ENCODE results near the gene MS4A7. TPM values are rescaled to one million over a fixed set of nuclear protein-coding genes. Genes with fewer than 3 reads are reported as not detected.

MS4A7 gene
- total RNA-seq, 1 experiment from 2014 or later = 0.31 TPM

- ATAC-seq (no peak), DNase-seq (ENCODE audit: low spot score) (no peak)
- peaks cover 22% of the 10 kb centered on the region for H3K4me1 Mint-ChIP-seq
- no peak overlapping the region for H3K27ac Mint-ChIP-seq
- no peak overlapping the region for H3K4me3 Mint-ChIP-seq
- ChIA-PET CTCF (no interaction called here), POLR2A (no interaction called here)
- H3K9me3 Mint-ChIP-seq = peaks cover 3% of the 10 kb centered on the region; the same call in 1 of the 2 replicates
- TF ChIP-seq MAX (CRISPR knock-in tag; IDR thresholded peaks at IDR 0.05) (no peak), ZMAT4 (CRISPR knock-in tag; IDR thresholded peaks at IDR 0.05) (no peak), SMAD3 (CRISPR knock-in tag; IDR thresholded peaks at IDR 0.05; ENCODE audit: borderline replicate concordance) (no peak), ZNF281 (CRISPR knock-in tag; IDR thresholded peaks at IDR 0.05) (no peak), CREM (CRISPR knock-in tag; IDR thresholded peaks at IDR 0.05) (no peak), NR3C1 (CRISPR knock-in tag; conservative IDR thresholded peaks at IDR 0.05; ENCODE audit: low read depth) (no peak)
- H3K27me3 Mint-ChIP-seq (ENCODE audit: low read depth) = peaks cover 5% of the 10 kb centered on the region; the same call in 1 of the 2 replicates
- H3K36me3 Mint-ChIP-seq = no peaks in the 10 kb centered on the region
These were observed 55.1 kb downstream of the MS4A7 start for GRCh38 chr11:60433401-60433800.

Other genes starting within 250 kb of the MS4A7 start
- gene MS4A6A, start 195.4 kb upstream of the MS4A7 start, total RNA-seq (2021) = 0.16 to 0.39 TPM in 2 of 3 replicates, not detected in the other
- 0.18 TPM in 1 of 3 replicates, not detected in the others for gene MS4A4E, start 135.4 kb upstream of the MS4A7 start, total RNA-seq (2021)
- gene MS4A4A, start 97.9 kb upstream of the MS4A7 start, total RNA-seq (2021) = not detected in 3 replicates
- gene MS4A6E, start 51.3 kb upstream of the MS4A7 start, total RNA-seq (2021) = not detected in 3 replicates
- gene MS4A14, start 17.9 kb downstream of the MS4A7 start, total RNA-seq (2021) = 0.07 TPM in 1 of 3 replicates, not detected in the others
- gene MS4A5, start 51.0 kb downstream of the MS4A7 start, total RNA-seq (2021) = not detected in 3 replicates
- gene MS4A1, start 77.3 kb downstream of the MS4A7 start, total RNA-seq (2021) = 0.17 to 0.71 TPM (median 0.32 TPM) in 3 replicates
- not detected in 3 replicates for gene MS4A12, start 114.2 kb downstream of the MS4A7 start, total RNA-seq (2021)
- not detected in 3 replicates for gene MS4A13, start 136.9 kb downstream of the MS4A7 start, total RNA-seq (2021)